GM21528 (cell line): Measurements from ENCODE around the gene ATP13A2.
"Not testable (repeated sequence)": the region's sequence is repeated elsewhere in the genome, so short reads cannot be mapped to it uniquely, and the experiment has no call there.

ENCODE experiments used
- ATAC-seq: cut with Tn5 transposase; IDR thresholded peaks from one replicate; pipeline ENCODE4 v1.9.1; 2021; ENCODE audit warnings: mild to moderate bottlenecking, moderate library complexity; ENCODE audit not compliant: unreplicated experiment, low FRiP score

The ATP13A2 gene

DNA sequence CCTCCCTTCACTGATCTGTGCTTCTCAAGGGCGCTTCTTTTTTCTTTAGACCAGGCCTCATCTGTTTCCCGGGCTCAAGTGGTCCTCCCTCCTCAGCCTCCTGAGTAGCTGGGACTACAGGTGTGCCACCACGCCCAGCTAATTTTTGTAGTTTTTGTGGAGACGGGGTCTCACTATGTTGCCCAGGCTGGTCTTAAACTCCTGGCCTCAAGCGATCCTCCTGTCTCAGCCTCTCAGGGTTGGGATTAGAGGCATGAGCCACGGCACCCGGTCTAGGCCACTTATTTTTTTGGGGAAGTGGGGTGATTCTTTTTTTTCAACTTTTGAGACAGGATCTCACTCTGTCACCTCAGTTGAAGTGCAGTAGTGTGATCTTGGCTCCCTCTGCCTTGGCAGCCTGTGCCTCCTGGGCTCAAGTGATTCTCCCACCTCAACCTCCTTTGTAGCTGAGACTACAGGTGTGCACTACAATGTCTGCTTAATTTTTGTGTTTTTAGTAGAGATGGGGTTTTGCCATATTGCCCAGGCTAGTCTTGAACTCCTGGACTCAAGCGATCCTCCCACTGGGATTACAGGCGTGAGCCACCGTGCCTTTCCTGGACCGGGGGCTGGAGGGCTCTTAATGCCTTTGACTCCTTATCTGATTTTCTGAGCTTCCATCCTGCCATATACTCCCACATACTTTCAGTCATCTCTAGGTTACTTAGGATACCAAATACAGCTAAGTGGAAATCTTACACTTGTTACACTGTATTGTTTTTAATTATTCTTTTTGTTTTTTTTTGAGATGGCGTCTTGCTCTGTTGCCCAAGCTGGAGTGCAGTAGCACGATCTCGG is 50.2 kb downstream of the ATP13A2 start:
- ATAC-seq, result no peak

DNA sequence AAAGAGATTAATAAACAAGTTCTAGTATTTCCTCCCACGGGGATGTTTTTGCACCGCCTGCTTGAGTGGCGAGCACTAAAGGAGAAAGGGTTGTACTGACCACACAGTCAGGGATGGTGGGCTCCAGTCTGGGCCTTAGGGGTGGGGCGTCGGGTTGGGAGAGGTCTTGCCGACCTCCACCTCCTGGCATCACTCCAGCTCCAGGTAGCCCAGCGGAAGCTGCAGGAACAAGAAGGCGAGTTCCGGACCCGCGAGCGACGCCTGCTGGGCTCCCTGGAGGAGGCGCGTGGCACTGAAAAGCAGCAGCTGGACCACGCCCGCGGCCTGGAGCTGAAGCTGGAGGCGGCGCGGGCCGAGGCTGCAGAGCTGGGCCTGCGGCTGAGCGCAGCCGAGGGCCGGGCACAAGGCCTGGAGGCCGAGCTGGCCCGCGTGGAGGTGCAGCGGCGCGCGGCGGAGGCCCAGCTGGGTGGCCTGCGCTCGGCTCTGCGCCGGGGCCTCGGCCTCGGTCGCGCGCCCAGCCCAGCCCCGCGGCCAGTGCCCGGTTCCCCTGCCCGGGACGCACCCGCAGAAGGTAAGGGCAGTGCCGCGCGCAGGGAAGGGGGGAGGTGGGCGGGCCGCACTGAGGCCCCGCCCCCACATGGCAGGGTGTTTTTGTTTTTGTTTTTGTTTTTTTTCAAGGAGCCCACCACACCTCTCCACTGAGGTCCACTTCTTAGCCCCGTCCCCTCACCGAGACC is 51.0 kb downstream of the ATP13A2 start:
- ATAC-seq, result no peak

DNA sequence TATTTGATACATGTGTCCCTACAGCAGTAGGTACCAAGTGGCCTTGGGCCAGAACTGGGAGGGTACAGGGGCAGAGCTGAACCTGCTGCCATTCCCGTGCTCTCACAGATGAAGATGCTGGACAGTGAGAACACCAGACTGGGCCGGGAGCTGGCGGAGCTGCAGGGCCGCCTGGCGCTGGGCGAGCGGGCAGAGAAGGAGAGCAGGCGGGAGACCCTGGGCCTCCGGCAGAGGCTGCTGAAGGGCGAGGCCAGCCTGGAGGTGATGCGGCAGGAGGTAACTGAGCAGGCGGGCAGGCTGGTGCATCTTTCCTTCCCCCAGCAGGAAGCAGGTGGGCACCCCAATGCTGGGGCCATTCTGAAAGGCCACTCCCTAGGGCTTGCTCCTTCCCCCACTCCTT is 53.3 kb downstream of the ATP13A2 start:
- no peak for ATAC-seq

DNA sequence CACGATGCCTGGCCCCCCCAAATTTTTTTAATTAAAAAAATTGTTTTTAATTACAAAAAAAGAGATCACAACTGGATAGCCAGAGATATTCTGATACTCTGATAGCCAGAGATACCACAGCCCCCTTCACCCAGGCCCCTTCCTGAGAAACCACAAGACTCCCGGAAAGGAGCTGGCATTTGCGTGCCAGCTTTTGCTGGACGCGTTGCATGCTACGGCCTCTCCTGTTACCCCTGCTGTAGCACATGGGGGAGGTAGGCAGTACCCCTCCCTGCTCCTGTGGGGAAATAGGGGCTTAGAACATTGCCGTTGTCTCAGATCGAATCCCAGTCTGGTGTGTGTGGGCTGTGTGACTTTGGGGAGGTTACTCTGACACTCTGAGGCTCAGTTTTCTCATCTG is 54.0 kb downstream of the ATP13A2 start:
- ATAC-seq, result no peak

DNA sequence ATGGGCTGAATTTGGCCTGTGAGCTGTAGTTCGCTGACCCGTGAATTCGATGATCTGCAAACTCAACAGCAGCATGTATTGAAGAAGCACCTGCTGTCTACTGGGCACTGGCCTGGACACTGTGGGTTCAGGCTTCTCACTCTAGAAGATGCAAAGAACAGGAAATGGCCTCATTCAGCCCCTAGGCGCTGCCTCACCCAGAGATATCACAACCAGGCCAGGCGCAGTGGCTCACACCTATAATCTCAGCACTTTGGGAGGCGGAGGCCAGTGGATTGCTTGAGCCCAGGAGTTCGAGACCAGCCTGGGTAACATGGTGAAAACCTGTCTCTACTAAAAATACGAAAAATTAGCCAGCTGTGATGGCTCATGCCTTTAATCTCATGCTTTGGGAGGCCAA is 55.0 kb downstream of the ATP13A2 start:
- no peak for ATAC-seq

DNA sequence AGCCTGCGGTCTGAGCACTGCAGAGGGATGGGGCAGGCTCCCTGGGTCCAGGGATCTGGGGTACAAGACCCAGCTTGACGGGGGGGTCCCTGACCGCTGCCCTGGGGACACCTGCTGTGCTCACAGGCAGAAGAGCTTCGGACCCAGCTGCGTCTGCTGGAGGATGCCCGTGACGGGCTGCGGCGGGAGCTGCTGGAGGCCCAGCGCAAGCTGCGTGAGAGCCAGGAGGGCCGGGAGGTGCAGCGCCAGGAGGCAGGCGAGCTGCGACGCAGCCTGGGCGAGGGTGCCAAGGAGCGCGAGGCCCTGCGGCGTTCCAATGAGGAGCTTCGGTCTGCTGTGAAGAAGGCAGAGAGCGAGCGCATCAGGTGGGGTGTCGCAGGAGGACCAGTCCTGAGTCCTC is 56.5 kb downstream of the ATP13A2 start:
- no peak for ATAC-seq

DNA sequence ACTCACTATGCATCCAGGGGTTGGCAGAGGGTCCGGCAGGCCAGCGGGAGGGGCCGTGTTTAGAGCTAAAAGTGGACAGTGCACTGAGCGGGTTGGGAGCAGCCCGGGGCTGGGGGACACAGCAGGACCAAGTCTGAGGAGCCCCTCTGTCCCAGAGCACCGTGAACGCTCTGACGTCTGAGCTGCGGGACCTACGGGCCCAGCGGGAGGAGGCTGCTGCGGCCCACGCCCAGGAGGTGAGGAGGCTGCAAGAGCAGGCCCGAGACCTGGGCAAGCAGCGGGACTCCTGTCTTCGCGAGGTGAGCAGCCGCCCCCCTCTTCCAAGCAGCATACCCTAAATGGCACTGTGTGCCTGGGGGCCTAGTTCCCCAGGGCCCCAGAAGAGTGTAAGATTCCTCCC is 57.1 kb downstream of the ATP13A2 start:
- ATAC-seq, result no peak

DNA sequence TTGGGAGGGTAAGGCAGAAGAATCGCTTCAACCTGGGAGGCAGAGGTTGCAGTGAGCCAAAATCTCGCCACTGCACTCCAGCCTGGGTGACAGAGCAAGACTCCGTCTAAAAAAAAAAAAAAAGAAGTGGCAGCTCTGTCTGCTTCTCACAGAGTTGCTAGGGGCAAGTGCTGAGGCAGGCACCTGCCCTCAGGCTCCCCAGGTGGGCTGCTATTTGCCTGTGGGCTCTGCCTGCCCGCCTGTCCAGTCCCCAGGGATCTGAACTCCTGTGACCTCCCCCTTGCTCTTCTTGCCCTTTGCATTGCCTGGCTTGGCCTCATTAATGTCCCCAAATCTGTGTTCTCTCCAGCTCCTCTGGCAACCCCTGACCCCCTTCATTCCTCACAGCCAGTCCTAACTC is 59.4 kb downstream of the ATP13A2 start:
- not testable (repeated sequence) for ATAC-seq

DNA sequence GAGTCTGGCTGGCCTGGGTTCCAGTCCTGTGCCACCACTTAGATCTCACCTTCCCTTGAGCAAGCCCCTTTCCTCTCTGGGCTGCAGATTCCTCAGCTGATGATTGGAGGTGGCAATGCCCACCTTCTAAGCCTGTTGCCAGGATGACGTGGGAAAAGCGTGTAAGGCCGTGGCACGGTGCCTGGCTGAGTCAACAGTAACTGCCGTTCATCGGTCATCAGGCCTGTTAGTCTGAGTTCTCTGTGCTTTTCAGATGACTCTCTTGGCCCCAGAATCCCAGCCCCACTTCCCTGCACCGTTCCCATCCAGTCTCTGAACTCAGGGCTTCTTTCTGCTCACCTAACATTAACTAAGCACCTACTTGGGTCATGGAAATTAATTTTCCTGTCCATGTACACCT is 62.7 kb downstream of the ATP13A2 start:
- ATAC-seq, result not testable (repeated sequence)

DNA sequence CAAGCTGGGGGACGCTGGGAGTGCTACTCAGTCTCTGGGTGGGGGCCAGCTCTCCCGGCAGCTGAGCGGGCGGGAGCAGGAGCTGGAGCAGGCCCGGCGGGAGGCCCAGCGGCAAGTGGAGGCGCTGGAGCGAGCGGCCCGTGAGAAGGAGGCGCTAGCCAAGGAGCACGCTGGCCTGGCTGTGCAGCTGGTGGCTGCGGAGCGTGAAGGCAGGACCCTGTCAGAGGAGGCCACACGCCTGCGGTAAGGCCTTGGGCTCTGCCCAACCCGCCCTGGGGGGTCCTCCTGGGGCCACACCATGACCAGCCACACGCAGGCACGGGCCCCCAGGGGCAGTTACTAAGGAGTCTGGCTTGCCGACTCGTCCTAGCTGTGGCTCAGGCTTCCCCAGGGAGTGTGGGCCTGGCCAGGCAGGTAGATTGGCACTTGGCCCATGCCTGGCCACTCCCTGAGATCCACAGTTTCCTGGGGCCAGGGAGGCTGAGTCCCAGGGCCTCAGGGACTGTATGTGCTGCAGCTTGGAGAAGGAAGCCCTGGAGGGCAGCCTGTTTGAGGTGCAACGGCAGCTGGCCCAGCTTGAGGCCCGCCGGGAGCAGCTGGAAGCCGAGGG is 63.3 kb downstream of the ATP13A2 start:
- not testable (repeated sequence) for ATAC-seq

DNA sequence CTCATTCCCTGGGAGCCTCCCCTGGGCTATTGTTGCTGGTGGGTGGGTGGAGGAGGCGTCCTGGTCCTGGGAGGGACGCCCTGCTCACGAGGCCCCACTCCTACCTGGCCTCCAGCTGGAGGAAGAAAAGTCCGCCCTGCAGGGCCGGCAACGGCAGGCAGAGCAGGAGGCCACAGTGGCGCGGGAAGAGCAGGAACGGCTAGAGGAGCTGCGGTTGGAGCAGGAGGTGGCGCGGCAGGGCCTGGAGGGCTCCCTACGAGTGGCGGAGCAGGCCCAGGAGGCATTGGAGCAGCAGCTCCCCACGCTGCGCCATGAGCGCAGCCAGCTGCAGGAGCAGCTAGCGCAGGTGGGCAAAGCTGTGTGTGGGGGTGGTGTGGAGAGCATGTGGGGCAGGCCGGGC is 65.1 kb downstream of the ATP13A2 start:
- no peak for ATAC-seq

DNA sequence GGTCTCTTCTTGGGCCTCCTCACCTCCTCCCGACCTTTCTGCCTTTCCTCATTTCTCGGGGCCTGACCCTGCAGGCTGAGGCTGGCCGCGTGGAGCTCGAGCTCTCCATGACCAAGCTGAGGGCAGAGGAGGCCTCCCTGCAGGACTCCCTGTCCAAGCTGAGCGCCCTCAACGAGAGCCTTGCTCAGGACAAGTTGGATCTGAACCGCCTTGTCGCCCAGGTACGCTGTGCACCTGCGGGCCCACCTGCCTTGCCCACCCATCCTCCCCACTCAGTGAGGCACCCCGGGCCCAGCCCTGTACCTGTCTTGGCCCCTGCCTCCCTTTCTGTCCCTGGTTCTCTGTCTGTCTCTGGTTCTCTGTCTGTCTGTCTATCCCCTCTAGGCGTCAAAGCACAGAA is 65.5 kb downstream of the ATP13A2 start:
- ATAC-seq, result not testable (repeated sequence)

DNA sequence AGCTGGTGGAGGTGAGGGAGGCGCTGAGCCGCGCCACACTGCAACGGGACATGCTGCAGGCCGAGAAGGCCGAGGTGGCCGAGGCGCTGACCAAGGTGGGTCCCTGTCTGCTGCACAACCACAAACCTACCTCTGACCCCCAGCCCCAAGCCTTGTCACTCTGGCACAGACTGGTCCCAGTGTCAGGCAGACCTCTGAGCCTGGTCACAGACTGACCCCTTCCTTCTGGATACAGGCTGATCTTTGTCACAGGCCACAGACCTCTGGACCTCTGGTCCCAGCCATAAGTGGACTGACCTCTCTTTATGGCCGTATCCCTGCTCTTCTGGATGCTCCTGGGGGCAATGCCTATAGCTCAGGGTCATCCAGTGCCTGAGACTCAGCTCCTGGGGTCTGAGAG is 66.2 kb downstream of the ATP13A2 start:
- not testable (repeated sequence) for ATAC-seq

DNA sequence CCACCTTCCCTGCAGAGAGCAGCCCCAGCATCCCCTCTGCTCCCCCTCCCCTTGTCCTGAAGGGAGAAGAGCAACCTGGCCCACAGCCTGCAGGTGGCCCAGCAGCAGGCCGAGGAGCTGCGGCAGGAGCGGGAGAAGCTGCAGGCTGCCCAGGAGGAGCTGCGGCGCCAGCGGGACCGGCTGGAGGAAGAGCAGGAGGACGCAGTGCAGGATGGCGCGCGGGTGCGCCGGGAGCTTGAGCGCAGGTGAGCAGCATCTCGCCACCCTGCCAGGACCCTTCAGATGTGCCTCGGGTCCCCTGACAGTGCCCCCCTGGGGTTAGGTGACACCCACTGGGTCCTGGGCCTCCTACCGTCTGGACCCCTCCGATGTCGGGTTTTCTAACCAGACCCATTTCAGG is 67.7 kb downstream of the ATP13A2 start:
- ATAC-seq, result no peak

DNA sequence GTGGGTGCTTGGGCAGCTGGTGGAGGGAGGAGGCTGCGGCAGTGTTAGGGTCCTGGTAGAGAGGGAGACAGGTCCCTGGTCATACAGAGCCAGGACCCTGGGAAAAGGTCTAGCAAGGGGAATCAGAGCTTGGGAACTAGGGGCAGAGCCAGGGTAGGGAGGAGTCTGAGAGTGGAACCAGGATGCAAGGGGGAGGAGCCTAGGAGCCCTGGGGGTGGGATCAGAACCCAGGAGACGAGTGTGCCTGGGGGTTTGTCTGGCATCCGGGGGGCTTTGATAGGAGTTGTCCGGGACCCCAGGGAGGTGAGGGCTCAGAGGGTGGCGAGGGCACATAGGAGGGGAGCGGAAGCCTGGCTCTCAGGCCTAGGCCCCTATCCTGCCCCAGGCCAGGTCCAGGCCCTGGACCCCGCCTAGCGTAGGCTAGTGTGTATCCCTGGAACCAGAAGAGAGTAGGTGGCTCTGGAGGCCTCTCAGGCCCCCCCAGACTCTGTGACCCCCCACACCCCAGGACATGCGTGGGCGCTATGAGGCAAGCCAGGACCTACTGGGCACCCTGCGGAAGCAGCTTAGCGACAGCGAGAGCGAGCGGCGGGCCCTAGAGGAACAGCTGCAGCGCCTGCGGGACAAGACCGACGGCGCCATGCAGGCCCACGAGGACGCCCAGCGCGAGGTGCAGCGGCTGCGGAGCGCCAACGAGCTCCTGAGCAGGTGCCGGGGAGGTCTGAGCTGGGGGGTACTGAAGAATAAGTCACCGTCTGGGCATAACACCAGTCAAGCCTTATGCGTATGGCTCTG is 72.1 kb downstream of the ATP13A2 start:
- not testable (repeated sequence) for ATAC-seq

DNA sequence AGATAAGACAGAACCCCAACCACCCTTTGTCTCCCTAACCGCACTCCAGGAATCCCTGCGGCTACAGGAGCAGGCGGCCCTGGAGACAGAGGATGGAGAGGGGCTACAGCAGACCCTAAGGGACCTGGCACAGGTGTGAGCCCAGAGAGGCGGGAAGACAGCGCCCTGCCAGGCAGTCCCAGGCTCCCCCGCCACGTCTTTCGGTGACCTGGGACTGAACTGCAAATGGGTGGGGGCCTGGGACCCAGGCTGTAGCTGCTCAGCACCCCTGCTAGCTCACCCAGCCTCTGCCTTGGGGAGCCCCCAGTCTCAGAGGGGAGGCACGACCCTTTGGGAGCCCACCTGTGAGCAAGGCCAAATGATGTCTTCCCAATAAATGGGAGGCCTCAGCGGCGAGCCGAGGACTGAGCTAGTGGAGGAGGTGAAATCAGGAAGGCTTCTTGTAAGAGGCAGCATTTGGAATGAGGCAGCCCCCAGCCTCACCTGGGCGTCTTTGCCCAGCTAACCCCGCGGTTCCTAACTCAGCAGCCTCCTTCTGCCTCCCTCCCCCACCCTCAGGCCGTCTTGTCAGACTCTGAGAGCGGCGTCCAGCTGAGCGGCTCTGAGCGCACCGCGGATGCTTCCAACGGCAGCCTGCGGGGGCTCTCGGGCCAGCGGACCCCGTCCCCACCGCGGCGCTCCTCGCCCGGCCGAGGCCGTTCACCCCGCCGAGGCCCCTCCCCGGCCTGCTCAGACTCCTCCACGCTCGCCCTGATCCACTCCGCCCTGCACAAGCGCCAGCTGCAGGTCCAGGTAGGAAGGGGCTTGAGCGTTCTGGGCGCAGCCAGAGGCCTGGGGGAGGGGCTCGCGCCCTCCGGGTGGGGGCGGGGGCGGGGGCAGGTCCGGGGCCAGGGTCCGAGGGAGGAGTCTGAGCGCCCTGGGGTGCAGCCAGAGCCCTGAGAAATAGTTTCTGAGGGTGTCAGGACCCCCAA is 73.1 kb downstream of the ATP13A2 start:
- ATAC-seq, result no peak

DNA sequence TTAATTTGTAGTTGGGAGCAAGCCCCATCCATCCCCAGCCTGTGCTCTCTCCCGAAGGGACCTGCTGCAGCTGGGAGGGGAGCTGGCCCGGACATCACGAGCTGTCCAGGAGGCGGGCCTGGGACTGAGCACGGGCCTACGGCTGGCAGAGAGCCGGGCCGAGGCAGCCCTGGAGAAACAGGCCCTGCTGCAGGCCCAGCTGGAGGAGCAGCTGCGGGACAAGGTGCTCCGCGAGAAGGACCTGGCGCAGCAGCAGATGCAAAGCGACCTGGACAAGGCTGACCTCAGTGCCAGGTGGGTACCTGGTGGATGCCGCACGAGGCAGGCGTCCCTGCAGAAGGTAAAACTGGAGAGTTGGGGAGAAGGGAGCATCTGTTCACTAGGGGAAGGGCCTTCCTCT is 75.1 kb downstream of the ATP13A2 start:
- ATAC-seq, result not testable (repeated sequence)
